ENCODE measurements around the gene GPS1. TPM values are rescaled to one million over a fixed set of nuclear protein-coding genes. Genes with fewer than 3 reads are reported as not detected.

The GPS1 gene
- total and polyA plus RNA-seq, 11 donors: 76.7 to 151 (median 85.0) TPM

- WGBS, 4 donors: 79 to 81% (median 80%) methylated on average over 14 to 19 of the region's 19 CpGs
- Histone ChIP-seq H3K27me3 (no peaks in the 10 kb centered on the region), H3K27ac (no peak overlapping the region), H3K36me3 (peaks cover 0 to 21% (median 6%) of the 10 kb centered on the region in 9 donors), H3K4me1 (peaks cover 5 to 36% (median 14%) of the 10 kb centered on the region in 12 donors), H3K9me3 (no peaks in the 10 kb centered on the region), H3K4me3 (no peak overlapping the region)
- ATAC-seq (no peak), DNase-seq (no peak)
- TF ChIP-seq CTCF (IDR thresholded peaks at IDR 0.05): no peak
- TF ChIP-seq POLR2A (IDR thresholded peaks at IDR 0.05): no peak
- intact Hi-C loops (cut with DNase I): loop anchor here in 1 of 10 donors (2.0 kb wide), 1 partner anchor 60 kb away; no protein-coding TSS in a partner anchor
Measured at GRCh38 chr17:82018152-82018988, 33.3 kb upstream of the GPS1 start.

- no peak for TF ChIP-seq POLR2A (IDR thresholded peaks at IDR 0.05)
- no peak for TF ChIP-seq CTCF (IDR thresholded peaks at IDR 0.05)
- ATAC-seq (no peak), DNase-seq (no peak)
- intact Hi-C loops (cut with DNase I): loop anchor here in 1 of 10 donors (2.0 kb wide), 1 partner anchor 60 kb away; no protein-coding TSS in a partner anchor
- H3K4me3 ChIP-seq: no peak overlapping the region
- H3K27ac ChIP-seq: no peak overlapping the region
- 89 to 91% (median 90%) methylated on average over 14 to 33 of the region's 33 CpGs for WGBS, 4 donors
- no peaks in the 10 kb centered on the region for H3K9me3 ChIP-seq
- peaks cover 5 to 37% (median 21%) of the 10 kb centered on the region in 12 donors for H3K4me1 ChIP-seq
- H3K36me3 ChIP-seq: peaks cover 0 to 21% (median 6%) of the 10 kb centered on the region in 9 donors
- no peaks in the 10 kb centered on the region for H3K27me3 ChIP-seq
Measured at GRCh38 chr17:82018989-82019689, 32.6 kb upstream of the GPS1 start.

GRCh38 chr17:82019690-82020571, 31.8 kb upstream of the GPS1 start:
- Histone ChIP-seq H3K27ac (no peak overlapping the region), H3K27me3 (no peaks in the 10 kb centered on the region), H3K4me1 (peaks cover 5 to 37% (median 23%) of the 10 kb centered on the region in 12 donors), H3K9me3 (no peaks in the 10 kb centered on the region), H3K4me3 (no peak overlapping the region), H3K36me3 (peaks cover 0 to 21% (median 6%) of the 10 kb centered on the region in 9 donors)
- no peak for ATAC-seq
- DNase-seq: peak in 4 of 5 donors; percentile 53 to 86 (median 64)
- intact Hi-C loops (cut with DNase I): loop anchor here in 9 of 10 donors (2.0 to 10.0 kb wide), 5 partner anchors 43 to 155 kb away; partner anchors contain the start of genes ASPSCR1 (in 4 of the 9), NOTUM (in 1 of the 9) and P4HB (in 1 of the 9)
- WGBS, 4 donors: 55 to 92% (median 67%) methylated on average over 7 to 34 of the region's 34 CpGs
- TF ChIP-seq CTCF (IDR thresholded peaks at IDR 0.05) (peak; percentile 44 to 77 (median 63)), POLR2A (IDR thresholded peaks at IDR 0.05) (no peak)
